GM12874 (cell line): ENCODE data around the gene KCNT2.

ENCODE experiments used
- TF ChIP-seq, protein P1 (sequence below): IDR thresholded peaks from 2 replicates; pipeline ENCODE4 v1.5.1; 2011; ENCODE audit warnings: low read depth, mild to moderate bottlenecking, control low read depth, low read length, moderate library complexity; ENCODE audit not compliant: insufficient read depth

KCNT2 gene

DNA sequence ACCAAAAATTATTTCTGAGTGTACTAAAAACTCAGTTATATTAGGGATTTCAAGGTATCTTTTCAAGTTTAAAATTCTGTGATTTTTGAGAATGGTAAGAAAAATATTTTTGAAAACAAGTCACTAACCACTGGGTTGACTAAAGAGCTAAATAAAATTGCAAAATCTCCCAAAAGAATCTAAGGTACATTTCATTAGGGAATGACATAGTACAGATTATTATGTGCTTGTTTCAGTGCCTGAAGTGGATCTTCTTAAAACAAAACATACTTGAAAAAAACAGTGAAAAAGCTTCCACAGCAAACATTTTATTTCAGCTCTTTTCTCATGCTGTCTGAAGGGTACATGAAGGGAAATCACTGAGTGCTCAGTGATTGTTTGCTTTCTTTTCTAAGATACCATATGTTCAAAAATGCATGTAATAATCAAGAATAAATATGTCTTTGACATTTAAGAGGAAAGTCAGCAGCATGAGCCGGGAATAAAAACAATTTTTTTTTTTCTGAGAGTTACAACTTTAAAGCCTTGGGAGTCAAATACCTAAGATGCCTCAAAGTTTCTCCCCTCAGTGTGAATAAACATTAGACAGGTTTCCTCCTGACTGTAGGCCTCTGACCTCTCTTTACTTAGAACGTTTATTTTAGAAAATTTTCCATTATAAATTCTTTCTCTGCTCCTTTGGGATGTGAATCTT is 200.7 kb downstream of the KCNT2 start:
- TF ChIP-seq, protein P1, sequence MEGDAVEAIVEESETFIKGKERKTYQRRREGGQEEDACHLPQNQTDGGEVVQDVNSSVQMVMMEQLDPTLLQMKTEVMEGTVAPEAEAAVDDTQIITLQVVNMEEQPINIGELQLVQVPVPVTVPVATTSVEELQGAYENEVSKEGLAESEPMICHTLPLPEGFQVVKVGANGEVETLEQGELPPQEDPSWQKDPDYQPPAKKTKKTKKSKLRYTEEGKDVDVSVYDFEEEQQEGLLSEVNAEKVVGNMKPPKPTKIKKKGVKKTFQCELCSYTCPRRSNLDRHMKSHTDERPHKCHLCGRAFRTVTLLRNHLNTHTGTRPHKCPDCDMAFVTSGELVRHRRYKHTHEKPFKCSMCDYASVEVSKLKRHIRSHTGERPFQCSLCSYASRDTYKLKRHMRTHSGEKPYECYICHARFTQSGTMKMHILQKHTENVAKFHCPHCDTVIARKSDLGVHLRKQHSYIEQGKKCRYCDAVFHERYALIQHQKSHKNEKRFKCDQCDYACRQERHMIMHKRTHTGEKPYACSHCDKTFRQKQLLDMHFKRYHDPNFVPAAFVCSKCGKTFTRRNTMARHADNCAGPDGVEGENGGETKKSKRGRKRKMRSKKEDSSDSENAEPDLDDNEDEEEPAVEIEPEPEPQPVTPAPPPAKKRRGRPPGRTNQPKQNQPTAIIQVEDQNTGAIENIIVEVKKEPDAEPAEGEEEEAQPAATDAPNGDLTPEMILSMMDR: no peak

DNA sequence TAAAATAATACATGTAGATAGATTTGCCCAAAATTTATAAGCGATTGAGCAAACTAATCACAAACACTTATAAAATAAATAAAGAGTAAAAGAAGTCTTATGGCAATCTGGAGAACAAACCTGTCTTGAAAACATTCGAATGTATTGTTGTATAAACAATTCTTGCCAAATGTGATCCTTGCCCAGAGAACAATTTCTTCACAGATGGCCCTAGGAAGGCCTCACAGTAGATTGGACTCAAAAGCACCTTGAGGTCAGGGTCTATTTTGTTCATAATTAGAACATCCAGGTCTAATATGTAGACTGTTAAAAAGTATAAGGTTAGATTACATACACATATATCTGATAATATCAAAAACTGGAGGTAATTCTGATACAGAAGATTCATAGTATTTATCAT is 202.4 kb downstream of the KCNT2 start:
- TF ChIP-seq, protein P1: no peak

DNA sequence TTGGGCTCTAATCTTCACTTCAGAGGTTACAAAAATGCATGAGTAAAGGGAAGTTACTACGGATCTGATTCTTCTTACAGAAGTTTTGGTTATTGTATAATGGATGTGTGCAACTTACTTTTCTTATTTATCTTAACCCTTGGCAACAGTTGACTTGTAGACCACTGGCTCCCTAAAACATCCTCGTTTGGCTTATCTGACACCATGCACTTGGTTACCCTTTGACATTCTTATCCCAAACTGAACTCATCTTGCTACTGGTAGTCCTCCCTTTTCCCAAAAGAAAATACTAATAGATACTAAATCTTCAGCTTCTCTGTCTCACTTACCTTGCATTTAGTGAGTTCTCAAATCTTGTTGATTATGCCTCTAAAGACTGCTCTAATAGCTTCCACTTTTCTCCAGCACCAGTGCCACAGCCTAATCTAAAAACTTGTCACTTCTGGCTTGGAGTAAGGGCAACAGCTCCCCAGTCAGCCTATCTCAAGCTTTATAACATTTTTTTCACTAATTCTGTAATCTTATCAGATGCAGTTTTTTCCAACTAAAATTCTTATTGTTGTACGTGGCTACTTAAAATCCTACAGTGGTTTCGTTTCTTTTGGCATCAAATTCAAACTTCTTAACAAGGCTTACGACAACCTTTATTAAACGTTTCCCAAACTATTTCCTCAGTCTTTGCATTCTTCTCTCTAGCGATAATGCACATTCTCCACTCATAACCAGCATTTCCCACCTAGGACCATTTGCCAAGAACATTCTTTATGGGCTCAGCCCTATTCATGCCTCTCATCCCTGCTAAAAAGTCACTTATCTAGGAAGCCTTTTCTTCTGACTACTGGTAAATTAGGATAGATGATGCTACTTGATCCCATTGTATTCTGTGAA is 204.2 kb downstream of the KCNT2 start:
- TF ChIP-seq, protein P1: no peak

DNA sequence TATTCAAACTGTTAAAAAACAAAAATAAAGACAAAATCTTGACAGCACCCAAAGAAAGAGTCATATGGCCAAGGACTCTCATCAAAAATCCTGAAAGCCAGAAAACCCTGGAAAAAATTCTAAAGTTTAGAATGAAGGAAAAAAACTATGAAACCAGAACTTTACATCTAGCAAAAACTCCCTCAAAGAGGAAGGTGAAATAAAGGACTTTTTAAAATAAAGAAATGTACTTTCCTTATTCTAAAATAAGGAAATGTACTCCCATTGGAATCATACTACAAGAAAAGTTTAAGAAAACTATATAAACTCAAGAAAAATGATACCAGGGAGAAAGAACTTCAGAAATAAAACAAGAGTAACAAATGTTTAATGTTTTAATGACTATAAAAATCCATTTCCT is 206.3 kb downstream of the KCNT2 start:
- TF ChIP-seq, protein P1: no peak

DNA sequence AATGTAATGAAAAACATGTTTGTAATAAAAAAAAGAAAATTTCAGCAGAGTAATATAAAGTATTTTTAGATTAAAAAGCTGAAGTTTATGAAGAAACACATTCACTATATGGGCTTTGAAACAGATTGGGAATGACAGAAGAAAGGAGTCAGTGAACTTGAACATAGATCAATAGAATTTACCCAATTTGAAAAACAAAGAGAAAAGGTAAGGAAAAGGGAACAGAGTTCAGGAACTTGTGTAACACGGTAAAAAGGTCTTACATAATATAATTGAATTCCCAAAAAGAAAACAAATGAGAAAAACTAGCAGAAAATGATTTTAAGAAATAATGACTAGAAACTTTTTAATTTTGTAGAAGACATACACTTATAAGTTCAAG is 206.8 kb downstream of the KCNT2 start:
- TF ChIP-seq, protein P1: no peak

DNA sequence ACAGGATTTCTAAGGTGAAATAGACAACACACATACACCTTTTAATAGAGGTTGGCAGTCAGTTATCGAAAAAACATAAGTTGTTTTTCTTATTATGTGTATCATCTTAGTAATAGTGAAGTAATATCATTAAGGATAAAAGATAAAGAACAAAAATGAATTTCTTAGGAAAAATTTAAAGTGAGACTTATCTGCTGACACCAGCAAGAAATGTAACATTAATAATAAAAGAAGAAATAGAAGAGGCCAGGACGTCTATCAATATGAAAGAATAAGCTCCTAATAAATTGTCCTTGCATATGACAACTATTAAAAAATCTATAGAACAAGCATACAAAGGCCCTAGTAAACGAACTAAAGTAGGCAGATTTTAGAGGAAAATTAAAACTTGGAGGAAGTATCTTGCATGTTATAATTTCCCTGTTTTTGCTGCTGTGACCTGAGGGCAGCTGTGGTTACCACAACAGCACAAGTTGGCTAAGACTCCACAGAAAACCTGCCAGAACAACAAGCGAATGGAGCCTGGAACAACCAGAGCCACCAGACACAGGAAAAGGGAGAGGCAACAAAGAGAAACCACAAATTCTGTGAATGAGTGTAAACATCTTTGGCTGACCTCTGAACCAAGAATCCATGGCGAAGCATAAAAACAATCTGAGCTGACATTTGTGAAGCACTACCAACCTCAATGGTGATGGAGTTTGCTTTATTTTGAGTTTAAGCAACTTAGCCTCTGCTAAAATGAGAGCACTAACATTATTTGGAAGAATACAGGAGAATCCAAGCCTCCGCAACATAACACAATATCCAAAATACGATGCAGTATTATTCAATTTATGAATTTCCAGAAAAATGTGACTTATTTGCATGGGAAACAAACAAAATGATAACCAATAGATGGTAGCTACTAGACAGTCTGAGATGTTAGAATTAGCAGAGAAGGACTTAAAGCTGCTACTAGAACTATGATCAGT is 207.5 kb downstream of the KCNT2 start:
- TF ChIP-seq, protein P1: no peak
